HL-60 (cell line): ENCODE measurements around the gene EXOC5.

Source experiments
- DNase-seq, 2 experiments: peaks; one replicate each; pipeline ENCODE4 v3.0.0-alpha.2; 2010 to 2020; ENCODE audit warnings: low read depth in 1 of 2, low spot score in 1 of 2
- H3K27ac ChIP-seq: fragments of 250-450 bp; sonication (Bioruptor Pico); replicated peaks from 2 replicates; pipeline ENCODE4 v1.5.1; 2020; ENCODE audit warnings: mild to moderate bottlenecking, moderate library complexity
- H3K27me3 ChIP-seq: fragments of 250-450 bp; sonication (Bioruptor Pico); 2 replicates; pipeline ENCODE4 v1.5.1; 2021; ENCODE audit warnings: mild to moderate bottlenecking, moderate library complexity; ENCODE audit not compliant: insufficient read depth, poor library complexity, severe bottlenecking
- H3K4me3 ChIP-seq: replicated peaks from 2 replicates; pipeline ENCODE4 v1.5.1; 2011; ENCODE audit warnings: mild to moderate bottlenecking, control low read depth, low read length; ENCODE audit not compliant: insufficient read depth
- CTCF ChIP-seq: IDR thresholded peaks from one replicate; pipeline ENCODE4 v1.5.1; 2011; ENCODE audit warnings: low read length, control low read depth, inconsistent platforms; ENCODE audit not compliant: insufficient read depth
- GABPA ChIP-seq: IDR thresholded peaks from 2 replicates; pipeline ENCODE4 v1.6.1; 2012; ENCODE audit warnings: low read depth
- POLR2AphosphoS5 ChIP-seq: IDR thresholded peaks from 2 replicates; pipeline ENCODE4 v1.6.1; 2012; ENCODE audit warnings: low read depth
- SPI1 ChIP-seq: IDR thresholded peaks from 2 replicates; pipeline ENCODE4 v1.6.1; 2012; ENCODE audit warnings: low read depth, mild to moderate bottlenecking, borderline replicate concordance
- TF ChIP-seq, protein P1 (sequence below): IDR thresholded peaks from 2 replicates; pipeline ENCODE4 v1.6.1; 2012; ENCODE audit warnings: low read depth; ENCODE audit not compliant: insufficient replicate concordance

EXOC5 gene

GRCh38 chr14:57275023-57275664 lies 6.4 kb upstream of the EXOC5 start:
- Histone ChIP-seq H3K27ac (no peak overlapping the region), H3K4me3 (no peak overlapping the region), H3K27me3 (no peaks in the 10 kb centered on the region)
- DNase-seq = no peak
- TF ChIP-seq SPI1 = no peak
- TF ChIP-seq GABPA = no peak

DNA sequence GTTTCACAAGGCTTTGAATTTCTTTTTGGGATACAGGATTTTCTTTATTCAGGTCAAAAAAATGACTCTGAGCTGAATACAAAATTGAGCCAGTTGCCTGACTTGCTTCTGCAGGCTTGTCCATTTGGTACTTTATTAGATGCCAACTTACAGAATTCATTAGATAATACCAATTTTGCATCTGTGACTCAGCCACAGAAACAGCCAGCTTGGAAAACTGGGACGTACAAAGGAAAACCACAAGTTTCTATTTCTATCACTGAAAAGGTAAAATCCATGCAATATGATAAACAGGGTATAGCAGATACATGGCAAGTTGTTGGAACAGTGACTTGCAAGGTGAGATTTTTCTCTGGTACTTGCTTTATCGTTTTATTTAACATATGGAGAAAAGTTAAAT lies 5.8 kb upstream of the EXOC5 start:
- DNase-seq = no peak
- Histone ChIP-seq H3K27ac (no peak overlapping the region), H3K27me3 (no peaks in the 10 kb centered on the region), H3K4me3 (no peak overlapping the region)
- no peak for TF ChIP-seq POLR2AphosphoS5

- DNase-seq = no peak
- no peak overlapping the region for H3K4me3 ChIP-seq
- no peak overlapping the region for H3K27ac ChIP-seq
- no peaks in the 10 kb centered on the region for H3K27me3 ChIP-seq
- TF ChIP-seq SPI1 (no peak), CTCF (no peak), POLR2AphosphoS5 (no peak), GABPA (no peak)
- TF ChIP-seq, protein P1, sequence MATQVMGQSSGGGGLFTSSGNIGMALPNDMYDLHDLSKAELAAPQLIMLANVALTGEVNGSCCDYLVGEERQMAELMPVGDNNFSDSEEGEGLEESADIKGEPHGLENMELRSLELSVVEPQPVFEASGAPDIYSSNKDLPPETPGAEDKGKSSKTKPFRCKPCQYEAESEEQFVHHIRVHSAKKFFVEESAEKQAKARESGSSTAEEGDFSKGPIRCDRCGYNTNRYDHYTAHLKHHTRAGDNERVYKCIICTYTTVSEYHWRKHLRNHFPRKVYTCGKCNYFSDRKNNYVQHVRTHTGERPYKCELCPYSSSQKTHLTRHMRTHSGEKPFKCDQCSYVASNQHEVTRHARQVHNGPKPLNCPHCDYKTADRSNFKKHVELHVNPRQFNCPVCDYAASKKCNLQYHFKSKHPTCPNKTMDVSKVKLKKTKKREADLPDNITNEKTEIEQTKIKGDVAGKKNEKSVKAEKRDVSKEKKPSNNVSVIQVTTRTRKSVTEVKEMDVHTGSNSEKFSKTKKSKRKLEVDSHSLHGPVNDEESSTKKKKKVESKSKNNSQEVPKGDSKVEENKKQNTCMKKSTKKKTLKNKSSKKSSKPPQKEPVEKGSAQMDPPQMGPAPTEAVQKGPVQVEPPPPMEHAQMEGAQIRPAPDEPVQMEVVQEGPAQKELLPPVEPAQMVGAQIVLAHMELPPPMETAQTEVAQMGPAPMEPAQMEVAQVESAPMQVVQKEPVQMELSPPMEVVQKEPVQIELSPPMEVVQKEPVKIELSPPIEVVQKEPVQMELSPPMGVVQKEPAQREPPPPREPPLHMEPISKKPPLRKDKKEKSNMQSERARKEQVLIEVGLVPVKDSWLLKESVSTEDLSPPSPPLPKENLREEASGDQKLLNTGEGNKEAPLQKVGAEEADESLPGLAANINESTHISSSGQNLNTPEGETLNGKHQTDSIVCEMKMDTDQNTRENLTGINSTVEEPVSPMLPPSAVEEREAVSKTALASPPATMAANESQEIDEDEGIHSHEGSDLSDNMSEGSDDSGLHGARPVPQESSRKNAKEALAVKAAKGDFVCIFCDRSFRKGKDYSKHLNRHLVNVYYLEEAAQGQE = no peak
Measured at GRCh38 chr14:57273236-57273635, 4.5 kb upstream of the EXOC5 start.

- Histone ChIP-seq H3K4me3 (no peak overlapping the region), H3K27me3 (no peaks in the 10 kb centered on the region), H3K27ac (no peak overlapping the region)
- TF ChIP-seq SPI1 (no peak), POLR2AphosphoS5 (no peak), CTCF (no peak), GABPA (no peak)
- TF ChIP-seq, protein P1 = no peak
- DNase-seq = no peak
Measured at GRCh38 chr14:57266065-57266464, 2.6 kb downstream of the EXOC5 start.

DNA sequence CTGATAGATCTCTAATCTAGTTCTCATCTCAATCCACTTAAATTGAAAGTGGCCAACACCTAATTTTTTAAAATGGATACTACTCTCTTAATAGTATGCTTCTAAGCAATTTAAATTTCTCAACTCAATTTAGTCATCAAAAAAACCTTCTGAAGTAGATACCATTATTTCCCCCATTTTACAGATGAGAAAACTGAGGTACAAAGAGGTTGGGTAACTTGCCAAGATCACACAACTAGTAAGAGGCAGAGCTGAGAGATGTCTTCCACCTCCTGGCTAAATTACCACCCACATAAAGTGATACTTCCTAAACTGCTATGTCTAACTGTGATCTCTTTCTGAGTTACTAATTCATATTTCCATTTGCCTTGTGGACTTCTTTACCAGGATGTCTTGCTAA lies 6.6 kb downstream of the EXOC5 start:
- no peaks in the 10 kb centered on the region for H3K27me3 ChIP-seq
- no peak overlapping the region for H3K27ac ChIP-seq
- DNase-seq = no peak
- H3K4me3 ChIP-seq = no peak overlapping the region
- TF ChIP-seq CTCF (no peak), POLR2AphosphoS5 (no peak), SPI1 (no peak), GABPA (no peak)
- TF ChIP-seq, protein P1 = no peak
